Measurements from ENCODE around the gene F5. TPM values are rescaled to one million over a fixed set of nuclear protein-coding genes. Genes with fewer than 3 reads are reported as not detected.

Gene F5
- 10 to 100 TPM; 39.7 to 40.1 TPM for total RNA-seq

DNA sequence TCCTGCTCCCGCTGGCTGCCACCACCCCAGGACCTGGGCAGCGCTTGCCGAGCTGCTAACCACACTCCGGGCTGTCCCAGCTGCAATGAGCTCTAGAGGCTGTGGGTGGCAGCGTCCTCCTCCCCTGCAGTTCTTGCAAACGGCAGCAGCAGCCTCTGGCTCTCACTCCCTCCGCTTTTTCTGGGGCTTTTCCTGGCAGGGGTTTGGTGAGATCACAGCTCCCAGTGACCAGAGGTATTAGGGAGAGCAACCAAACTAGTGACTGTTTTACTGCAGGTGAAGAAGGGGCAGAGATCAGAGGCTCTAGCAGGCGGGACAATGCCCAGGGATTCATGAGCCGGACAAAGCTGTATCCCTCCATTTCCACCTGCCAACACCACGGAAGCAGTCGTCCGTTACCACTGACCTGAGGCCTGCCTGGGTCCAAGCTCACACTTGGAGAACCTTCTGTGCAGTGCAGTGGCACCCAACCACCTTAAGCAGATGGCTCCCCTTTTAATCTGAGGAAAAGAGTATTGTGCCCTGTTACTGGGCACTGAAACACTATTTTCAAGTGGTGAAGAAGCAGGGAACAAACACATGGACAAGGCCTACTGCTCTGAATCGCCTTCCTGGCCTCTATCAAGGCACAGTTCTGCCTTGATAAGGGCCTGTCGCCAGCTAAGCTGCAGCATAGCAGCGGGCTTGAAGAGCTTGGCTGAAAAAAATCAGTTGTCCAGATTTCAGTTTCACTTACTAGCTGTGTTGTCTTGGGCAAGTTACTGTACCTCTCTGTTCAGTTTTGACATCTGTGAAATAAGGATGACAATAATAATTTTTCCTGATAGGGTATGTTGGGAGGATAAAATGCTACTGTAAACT is at the start of gene F5:
TSS of gene F5 (minus strand) at position 87 of the 861 bp plus-strand sequence. CDS start 95 bp downstream, outside the sequence.
- peaks cover 68% of the 10 kb centered on the region for H3K4me1 Mint-ChIP-seq
- H3K36me3 Mint-ChIP-seq: peaks cover 12% of the 10 kb centered on the region

DNA sequence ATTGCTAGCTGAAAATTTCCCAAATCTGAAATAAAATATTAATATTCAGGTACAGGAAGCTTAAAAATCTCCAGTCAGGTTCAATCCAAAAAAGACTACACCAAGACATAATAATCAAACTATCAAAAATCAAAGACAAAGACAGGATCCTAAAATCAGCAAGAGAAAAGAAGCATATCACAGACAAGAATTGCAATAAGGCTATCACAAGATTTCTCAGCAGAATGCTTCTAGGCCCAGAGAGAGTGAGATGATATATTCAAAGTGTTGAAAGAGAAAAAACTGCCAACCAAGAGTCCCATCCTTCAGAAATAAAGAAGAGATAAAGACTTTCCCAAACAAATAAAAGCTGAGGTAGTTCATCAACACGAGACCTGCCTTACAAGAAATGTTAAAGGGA is 48.6 kb upstream of the F5 start:
- no peak overlapping the region for H3K4me3 Mint-ChIP-seq
- no peak overlapping the region for H3K27ac Mint-ChIP-seq
- H3K4me1 Mint-ChIP-seq: peaks cover 10% of the 10 kb centered on the region
- H3K27me3 Mint-ChIP-seq: no peaks in the 10 kb centered on the region
- peaks cover 14% of the 10 kb centered on the region for H3K36me3 Mint-ChIP-seq
- DNase-seq: no peak
- H3K9me3 Mint-ChIP-seq: peaks cover 30% of the 10 kb centered on the region

More for the DNA sequence above, at the start of gene F5:
- H3K27ac Mint-ChIP-seq: peak within 1 kb of the TSS; percentile 89
- H3K9me3 Mint-ChIP-seq: no peaks in the 10 kb centered on the region
- peak within 1 kb of the TSS; percentile 93 for H3K4me3 Mint-ChIP-seq
- peak; percentile 82 for DNase-seq
- no peaks in the 10 kb centered on the region for H3K27me3 Mint-ChIP-seq

DNA sequence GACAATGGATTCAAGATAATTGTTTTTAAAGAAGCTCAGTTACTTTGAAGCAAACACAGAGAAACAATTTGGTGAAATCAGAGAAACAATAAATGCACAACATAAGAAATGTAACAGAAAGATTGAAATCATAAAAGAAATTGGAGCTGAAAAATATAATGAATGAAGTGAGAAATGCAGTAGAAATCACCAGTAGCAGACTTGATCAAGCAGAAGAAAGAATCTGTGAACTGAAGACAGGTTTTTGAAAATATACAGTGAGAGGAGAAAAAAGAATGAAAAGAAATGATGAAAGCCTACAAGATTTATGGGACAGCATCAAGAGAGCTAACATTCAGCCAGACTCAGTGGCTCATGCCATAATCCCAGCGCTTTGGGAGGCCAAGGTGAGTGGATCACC is 47.9 kb upstream of the F5 start:
- Mint-ChIP-seq H3K27me3 (no peaks in the 10 kb centered on the region), H3K4me3 (no peak overlapping the region), H3K9me3 (peaks cover 26% of the 10 kb centered on the region), H3K4me1 (peaks cover 15% of the 10 kb centered on the region), H3K27ac (no peak overlapping the region), H3K36me3 (peaks cover 14% of the 10 kb centered on the region)
- no peak for DNase-seq

DNA sequence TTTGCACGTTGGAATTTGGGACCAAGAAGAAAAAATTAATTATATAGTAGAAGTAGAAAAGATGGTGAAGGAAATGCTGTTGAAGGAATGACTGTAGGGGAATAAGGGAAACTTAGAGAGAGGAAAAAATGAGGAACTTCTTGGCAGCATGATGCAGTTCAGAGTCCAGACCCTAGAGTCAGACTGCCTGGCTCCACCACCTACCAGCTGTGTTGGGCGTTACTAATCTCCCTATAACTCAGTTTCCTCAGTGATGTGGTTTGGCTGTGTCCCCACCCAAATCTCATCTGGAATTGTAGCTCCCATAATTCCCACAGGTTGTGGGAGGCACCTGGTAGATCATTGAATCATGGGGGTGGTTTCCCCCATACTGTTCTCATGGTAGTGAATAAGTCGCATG is 45.0 kb upstream of the F5 start:
- Mint-ChIP-seq H3K27me3 (no peaks in the 10 kb centered on the region), H3K4me3 (no peak overlapping the region), H3K4me1 (peaks cover 31% of the 10 kb centered on the region), H3K36me3 (peaks cover 14% of the 10 kb centered on the region), H3K27ac (no peak overlapping the region), H3K9me3 (peaks cover 21% of the 10 kb centered on the region)
- no peak for DNase-seq

DNA sequence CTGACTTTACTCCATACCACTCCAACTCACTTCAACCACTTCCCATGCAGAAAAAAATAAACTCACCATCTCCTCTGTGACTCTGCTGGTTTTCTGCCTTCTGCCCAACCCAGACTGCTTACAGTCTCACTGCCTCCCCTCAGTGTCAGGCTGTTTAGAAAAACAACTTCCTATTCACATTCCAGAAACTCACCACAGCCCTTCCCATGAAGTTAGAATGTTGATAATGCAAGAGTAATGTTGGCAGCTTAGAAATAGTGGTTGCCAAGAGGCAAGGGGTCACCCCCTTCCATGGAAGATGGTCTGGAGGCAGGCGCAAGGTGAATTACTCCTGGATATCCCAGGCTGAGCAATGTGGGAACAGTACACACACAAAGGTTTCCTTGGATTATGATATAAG is 43.7 kb upstream of the F5 start, which contains the start of gene SELP:
TSS of gene SELP (minus strand) at position 119 of the 400 bp plus-strand sequence. CDS start at position 69, 50 bp downstream.
- Mint-ChIP-seq H3K27ac (no peak within 1 kb of the TSS), H3K27me3 (no peaks in the 10 kb centered on the region)

DNA sequence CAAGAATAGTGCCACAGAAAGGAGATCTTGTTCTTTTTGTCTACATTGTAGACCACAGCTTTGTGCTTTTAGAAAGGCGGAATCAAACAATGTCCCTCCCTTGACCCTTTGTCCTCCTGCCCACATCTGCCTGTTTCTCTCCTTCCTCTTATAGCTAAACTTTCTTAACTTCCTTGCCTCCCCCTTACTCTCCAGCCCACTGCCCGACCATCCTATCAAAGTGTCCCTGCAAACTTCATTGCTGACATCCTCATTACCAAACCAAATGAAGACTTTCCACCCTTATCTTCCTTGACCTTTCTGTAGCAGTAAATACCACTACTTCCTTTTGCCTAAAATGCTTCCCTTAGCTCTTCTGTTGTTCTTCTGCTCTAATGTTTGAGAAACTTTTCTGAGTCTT is 38.6 kb upstream of the F5 start:
- Mint-ChIP-seq H3K27ac (peak overlapping the region; percentile 51), H3K27me3 (no peaks in the 10 kb centered on the region), H3K4me1 (peaks cover 57% of the 10 kb centered on the region), H3K9me3 (peaks cover 3% of the 10 kb centered on the region), H3K4me3 (no peak overlapping the region), H3K36me3 (peaks cover 6% of the 10 kb centered on the region)
- no peak for DNase-seq

More for the DNA sequence above, 43.7 kb upstream of the F5 start, which contains the start of gene SELP:
- Mint-ChIP-seq H3K4me1 (peaks cover 41% of the 10 kb centered on the region), H3K9me3 (peaks cover 18% of the 10 kb centered on the region), H3K4me3 (no peak within 1 kb of the TSS), H3K36me3 (peaks cover 19% of the 10 kb centered on the region)
- DNase-seq: no peak

DNA sequence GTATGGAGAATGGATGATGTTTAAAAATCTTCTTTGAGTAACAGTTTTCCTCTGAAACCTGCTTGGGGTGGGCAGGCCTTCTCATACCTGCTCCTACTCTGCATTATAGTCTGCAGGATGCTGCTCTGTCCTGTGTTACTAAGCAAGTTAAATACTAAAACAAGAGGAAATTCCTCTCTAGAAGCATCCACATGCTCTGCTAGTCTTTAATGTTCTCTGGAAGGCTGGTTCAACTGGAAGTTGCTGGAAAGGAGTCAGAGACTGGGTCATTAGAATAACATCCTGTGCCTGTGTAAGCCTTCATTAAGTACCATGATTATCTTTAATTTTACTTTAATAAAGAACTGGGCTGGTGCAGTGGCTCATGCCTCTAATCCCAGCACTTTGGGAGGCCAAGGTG is 37.8 kb upstream of the F5 start:
- peaks cover 6% of the 10 kb centered on the region for H3K36me3 Mint-ChIP-seq
- H3K9me3 Mint-ChIP-seq: peaks cover 3% of the 10 kb centered on the region
- no peaks in the 10 kb centered on the region for H3K27me3 Mint-ChIP-seq
- DNase-seq: no peak
- H3K27ac Mint-ChIP-seq: peak overlapping the region; percentile 10
- no peak overlapping the region for H3K4me3 Mint-ChIP-seq
- H3K4me1 Mint-ChIP-seq: peaks cover 52% of the 10 kb centered on the region

DNA sequence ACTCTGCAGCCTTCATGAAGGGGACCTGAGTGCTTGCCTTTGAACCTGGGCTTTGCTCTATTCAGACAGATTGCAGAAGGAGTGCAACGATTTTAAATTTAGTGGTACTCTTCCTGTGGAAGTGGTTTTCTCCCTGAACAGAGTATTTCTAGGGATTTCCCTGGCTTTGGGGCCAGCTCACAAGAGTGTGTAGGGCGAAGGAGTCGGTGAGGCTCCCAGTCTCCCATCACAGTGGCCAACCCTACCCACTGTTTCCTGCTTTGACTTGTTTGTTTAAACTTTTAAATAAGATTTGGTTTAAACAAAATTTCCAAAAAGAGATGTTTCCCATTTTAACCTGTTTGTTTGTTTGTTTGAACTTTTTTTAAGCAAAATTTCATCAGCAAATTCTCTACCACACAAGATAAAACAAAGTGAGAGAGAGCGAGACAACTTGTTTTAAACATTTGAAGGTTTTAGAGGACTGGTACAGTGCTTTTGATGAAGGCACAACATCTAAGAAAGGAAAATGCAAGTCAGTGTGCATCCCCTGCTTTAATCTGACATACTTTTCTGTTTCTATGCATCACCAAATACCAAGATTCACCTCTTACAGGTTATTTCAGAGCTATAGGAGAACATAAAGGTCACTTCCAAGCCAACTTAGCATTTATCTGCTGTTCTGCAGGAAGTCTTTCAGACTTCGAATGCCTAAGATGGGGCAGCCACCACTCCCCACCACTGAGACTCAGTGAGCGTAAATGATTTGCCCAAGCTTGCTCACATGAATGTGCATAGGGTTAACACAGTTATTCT is 37.0 kb upstream of the F5 start:
- Mint-ChIP-seq H3K9me3 (peaks cover 3% of the 10 kb centered on the region), H3K4me3 (no peak overlapping the region), H3K27ac (peak overlapping the region; percentile 86), H3K4me1 (peaks cover 46% of the 10 kb centered on the region), H3K27me3 (no peaks in the 10 kb centered on the region), H3K36me3 (peaks cover 6% of the 10 kb centered on the region)
- no peak for DNase-seq

DNA sequence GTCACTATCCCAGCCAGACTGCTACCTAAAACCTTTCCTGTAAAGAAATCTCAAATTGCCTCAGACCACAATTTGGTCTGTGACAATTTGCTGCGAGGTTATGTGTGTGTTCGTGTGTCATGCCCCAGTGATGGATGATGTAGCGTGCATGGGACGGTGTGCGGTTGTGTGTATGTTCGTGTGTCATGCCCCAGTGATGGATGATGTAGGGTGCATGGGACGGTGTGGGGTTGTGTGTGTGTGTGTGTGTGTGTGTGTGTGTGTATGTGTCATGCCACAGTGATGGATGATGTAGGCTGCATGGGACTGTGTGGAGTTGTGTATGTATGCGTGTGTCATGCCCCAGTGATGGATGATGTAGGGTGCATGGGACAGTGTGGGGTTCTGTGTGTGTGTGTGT is 34.3 kb upstream of the F5 start:
- no peak for DNase-seq

DNA sequence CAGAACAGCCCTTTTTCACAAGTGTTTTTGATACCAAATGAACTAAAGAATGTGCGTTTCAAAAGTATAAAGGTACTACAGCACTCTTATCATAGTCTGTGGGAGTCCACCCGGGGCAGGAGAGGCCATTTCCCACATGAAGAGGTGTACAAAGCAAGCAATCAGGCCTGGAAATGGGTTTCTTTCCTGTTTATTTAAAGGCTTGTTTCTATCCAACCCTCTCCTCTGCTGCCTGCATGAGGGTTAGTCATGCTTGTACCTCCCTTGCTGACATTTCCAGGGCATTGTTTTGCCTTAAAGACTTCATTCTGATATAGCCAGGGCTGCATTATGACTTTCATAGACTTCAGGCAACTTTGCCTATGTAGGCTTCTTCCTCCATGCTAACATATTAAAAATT is 32.1 kb upstream of the F5 start:
- Mint-ChIP-seq H3K36me3 (no peaks in the 10 kb centered on the region), H3K9me3 (no peaks in the 10 kb centered on the region), H3K4me3 (no peak overlapping the region), H3K27ac (no peak overlapping the region), H3K27me3 (no peaks in the 10 kb centered on the region), H3K4me1 (peaks cover 18% of the 10 kb centered on the region)
- DNase-seq: no peak

More for the DNA sequence above, 34.3 kb upstream of the F5 start:
- Mint-ChIP-seq H3K27me3 (no peaks in the 10 kb centered on the region), H3K4me1 (peaks cover 32% of the 10 kb centered on the region), H3K4me3 (no peak overlapping the region), H3K36me3 (peaks cover 3% of the 10 kb centered on the region), H3K27ac (no peak overlapping the region), H3K9me3 (no peaks in the 10 kb centered on the region)

DNA sequence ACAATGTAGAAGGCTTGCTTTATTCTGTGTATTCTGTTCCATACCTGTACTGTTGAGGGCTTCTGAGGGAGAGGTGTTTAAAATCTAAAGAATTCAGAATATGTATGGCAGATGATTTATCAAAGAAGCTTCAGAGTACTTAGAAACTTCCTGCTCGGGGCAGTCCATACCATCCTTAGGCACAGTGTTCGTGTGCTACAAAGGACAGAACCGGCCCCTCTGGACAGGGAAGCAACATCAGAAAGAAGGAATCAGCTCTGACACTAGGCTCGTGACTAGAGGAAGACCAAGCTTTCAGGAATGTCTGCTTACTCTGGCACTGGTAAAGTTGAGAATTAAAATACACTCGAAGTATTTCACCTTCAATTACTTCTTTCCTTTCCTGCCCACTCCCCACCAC is 29.5 kb upstream of the F5 start:
- Mint-ChIP-seq H3K36me3 (no peaks in the 10 kb centered on the region), H3K4me3 (no peak overlapping the region), H3K27ac (no peak overlapping the region), H3K4me1 (peaks cover 17% of the 10 kb centered on the region), H3K9me3 (no peaks in the 10 kb centered on the region), H3K27me3 (no peaks in the 10 kb centered on the region)
- DNase-seq: no peak

DNA sequence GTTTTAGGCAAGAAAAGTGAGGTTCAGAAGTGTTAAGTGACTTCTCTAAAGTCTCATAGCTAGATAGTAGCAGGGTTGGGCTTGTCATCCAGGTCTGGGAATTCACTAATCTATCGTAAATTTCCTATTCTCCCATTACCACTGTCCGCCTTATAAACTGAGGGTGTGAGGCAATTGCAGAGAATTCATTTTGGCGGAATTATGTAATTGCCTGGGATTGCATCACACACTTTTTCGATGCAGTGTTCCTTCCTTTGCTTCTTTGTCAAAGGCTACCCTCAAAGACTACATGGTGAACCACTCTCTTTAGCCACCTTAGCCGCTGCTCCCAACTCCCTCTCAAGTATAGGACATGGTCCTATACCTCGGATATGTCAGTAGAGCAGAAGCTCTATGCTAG is 24.6 kb upstream of the F5 start:
- Mint-ChIP-seq H3K27me3 (no peaks in the 10 kb centered on the region), H3K27ac (no peak overlapping the region), H3K4me1 (peaks cover 16% of the 10 kb centered on the region), H3K4me3 (no peak overlapping the region), H3K9me3 (no peaks in the 10 kb centered on the region), H3K36me3 (no peaks in the 10 kb centered on the region)
- no peak for DNase-seq

DNA sequence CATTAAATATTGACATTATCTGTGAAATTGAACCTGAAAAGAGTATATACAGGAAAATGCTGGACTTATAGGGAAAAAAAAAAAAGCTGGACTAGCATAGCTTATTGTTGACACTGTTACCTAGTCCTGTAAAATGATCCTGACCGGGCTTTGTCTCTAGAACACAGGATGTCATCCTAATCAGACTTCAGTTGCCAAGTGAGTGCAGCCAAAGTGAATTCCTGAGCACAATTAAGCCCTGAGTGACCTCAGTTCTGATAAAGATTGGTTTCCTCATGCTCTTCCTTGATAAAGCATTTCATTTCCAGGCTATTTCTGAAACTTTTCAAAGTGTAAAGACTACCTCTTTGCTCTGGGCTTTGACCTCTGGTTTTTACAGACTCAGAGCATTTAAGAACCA is 23.8 kb upstream of the F5 start:
- no peaks in the 10 kb centered on the region for H3K27me3 Mint-ChIP-seq
- no peaks in the 10 kb centered on the region for H3K36me3 Mint-ChIP-seq
- DNase-seq: no peak
- no peak overlapping the region for H3K4me3 Mint-ChIP-seq
- H3K9me3 Mint-ChIP-seq: no peaks in the 10 kb centered on the region
- H3K4me1 Mint-ChIP-seq: peaks cover 23% of the 10 kb centered on the region
- H3K27ac Mint-ChIP-seq: no peak overlapping the region

DNA sequence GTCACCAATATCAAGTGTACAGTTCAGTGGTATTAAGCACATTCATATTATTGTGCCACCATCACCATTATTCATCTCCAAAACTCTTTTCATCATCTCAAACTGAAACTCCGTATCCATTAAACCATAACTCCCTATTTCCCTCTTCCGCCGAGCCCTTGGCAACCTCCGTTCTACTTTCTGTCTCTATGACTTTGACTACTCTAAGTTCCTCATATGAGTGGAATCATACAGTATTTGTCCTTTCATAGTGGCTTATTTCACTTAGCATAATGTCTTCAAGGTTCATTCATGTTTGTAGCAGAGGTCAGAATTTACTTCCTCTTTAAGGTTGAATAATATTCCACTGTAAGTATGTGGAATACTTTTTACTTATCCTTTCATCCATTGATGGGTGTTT is 21.9 kb upstream of the F5 start:
- Mint-ChIP-seq H3K4me3 (no peak overlapping the region), H3K36me3 (peaks cover 7% of the 10 kb centered on the region), H3K9me3 (no peaks in the 10 kb centered on the region), H3K4me1 (peaks cover 29% of the 10 kb centered on the region), H3K27me3 (no peaks in the 10 kb centered on the region), H3K27ac (no peak overlapping the region)
- no peak for DNase-seq

DNA sequence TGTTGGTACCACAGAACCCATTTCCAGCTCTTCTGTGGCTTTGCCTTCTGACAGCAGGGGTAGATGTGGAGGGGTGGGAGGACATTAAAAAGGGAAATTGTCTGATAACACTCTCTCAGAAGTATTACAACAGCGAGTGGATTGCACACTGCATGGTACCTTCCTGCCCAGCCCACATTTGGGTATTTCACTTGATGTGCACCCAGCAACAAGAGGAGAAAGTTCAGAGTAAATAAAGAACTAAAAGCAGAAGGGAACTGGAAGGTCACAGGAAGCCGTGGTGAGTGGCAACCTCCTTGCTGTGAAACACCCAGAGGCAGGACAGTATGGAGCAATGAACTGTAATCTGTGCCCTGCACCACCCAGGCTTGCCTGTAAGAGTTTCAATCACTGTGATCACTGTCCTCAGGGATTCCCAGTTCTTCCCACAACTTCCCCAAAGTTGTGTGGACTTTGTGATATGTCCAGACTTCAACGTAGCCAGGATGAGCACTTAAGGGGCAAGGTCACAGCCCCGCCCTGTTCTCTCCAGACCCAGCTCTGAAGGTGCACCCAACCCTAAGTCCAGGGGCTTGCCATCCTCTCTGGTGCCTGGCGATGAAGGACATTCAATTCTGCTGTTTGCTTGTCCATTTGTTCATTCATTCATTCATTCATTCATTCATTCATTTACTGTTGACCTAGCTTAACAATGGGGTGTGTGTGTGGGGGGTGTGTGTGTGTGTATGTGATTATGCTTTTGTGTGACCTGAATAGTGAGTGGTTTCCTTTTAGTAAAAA is 18.7 kb upstream of the F5 start:
- Mint-ChIP-seq H3K36me3 (peaks cover 14% of the 10 kb centered on the region), H3K27ac (peak overlapping the region; percentile 57), H3K9me3 (peaks cover 3% of the 10 kb centered on the region), H3K27me3 (no peaks in the 10 kb centered on the region), H3K4me1 (peaks cover 47% of the 10 kb centered on the region), H3K4me3 (peak overlapping the region; percentile 4)
- DNase-seq: peak; percentile 28
